ENCODE measurements around the gene NAT9.

DNA sequence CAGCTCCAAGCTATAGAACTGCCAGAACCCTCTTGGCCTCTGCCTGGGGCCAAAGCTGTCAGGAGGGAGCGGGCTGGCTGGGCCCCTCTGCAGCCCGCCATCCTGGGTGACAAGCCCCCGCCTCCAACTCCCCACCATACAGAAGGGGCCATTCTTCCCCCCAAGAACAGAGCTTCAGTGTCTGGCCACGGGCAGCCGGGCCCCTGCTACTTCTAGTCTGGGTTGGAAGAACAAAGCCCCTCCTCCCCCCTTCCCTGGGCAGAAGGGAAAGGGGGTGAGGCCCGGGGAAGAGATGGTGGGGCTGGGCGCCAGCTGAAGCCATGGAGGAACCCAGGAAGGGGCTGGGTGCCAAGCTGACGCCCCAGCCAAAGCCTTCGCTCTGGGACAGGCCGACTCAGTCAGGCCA lies 9.0 kb downstream of the NAT9 start:
- TF ChIP-seq, protein P1, sequence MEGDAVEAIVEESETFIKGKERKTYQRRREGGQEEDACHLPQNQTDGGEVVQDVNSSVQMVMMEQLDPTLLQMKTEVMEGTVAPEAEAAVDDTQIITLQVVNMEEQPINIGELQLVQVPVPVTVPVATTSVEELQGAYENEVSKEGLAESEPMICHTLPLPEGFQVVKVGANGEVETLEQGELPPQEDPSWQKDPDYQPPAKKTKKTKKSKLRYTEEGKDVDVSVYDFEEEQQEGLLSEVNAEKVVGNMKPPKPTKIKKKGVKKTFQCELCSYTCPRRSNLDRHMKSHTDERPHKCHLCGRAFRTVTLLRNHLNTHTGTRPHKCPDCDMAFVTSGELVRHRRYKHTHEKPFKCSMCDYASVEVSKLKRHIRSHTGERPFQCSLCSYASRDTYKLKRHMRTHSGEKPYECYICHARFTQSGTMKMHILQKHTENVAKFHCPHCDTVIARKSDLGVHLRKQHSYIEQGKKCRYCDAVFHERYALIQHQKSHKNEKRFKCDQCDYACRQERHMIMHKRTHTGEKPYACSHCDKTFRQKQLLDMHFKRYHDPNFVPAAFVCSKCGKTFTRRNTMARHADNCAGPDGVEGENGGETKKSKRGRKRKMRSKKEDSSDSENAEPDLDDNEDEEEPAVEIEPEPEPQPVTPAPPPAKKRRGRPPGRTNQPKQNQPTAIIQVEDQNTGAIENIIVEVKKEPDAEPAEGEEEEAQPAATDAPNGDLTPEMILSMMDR (IDR thresholded peaks at IDR 0.05 in 8 of 11, conservative IDR thresholded peaks at IDR 0.05 in 3 of 11) = no peak
- TF ChIP-seq POLR2AphosphoS5 (IDR thresholded peaks at IDR 0.05) = peak in 1 of 3 donors; percentile 60

Data from spleen (tissue), 7 donors.